Stimulated activated CD4-positive, alpha-beta T cell treated with anti-CD3 and anti-CD28 coated beads, Interleukin-4, amount 100 ng/mL, for 4 hours (primary cell): ENCODE results near the gene KBTBD12.

Source experiments
- DNase-seq, 2 experiments: peaks; one replicate each; pipeline ENCODE4 v3.0.0-alpha.2; 2020

Gene KBTBD12

GRCh38 chr3:127955728-127956127 is 40.7 kb downstream of the KBTBD12 start:
- DNase-seq: no peak

- DNase-seq: no peak
Observed at GRCh38 chr3:127959041-127959440, 44.0 kb downstream of the KBTBD12 start.

GRCh38 chr3:127959873-127960272 is 44.8 kb downstream of the KBTBD12 start:
- DNase-seq: no peak

- no peak for DNase-seq
Observed at GRCh38 chr3:127960421-127960965, 45.5 kb downstream of the KBTBD12 start.

GRCh38 chr3:127961124-127961523 is 46.1 kb downstream of the KBTBD12 start:
- DNase-seq: no peak

GRCh38 chr3:127961963-127962362 is 46.9 kb downstream of the KBTBD12 start:
- no peak for DNase-seq

GRCh38 chr3:127962937-127963336 is 47.9 kb downstream of the KBTBD12 start:
- no peak for DNase-seq

GRCh38 chr3:127964053-127964452 is 49.0 kb downstream of the KBTBD12 start:
- DNase-seq: no peak

- no peak for DNase-seq
Observed at GRCh38 chr3:127964816-127965215, 49.8 kb downstream of the KBTBD12 start.

- no peak for DNase-seq
Observed at GRCh38 chr3:127967316-127967715, 52.3 kb downstream of the KBTBD12 start.

GRCh38 chr3:127970966-127971592 is 56.0 kb downstream of the KBTBD12 start:
- DNase-seq: no peak

GRCh38 chr3:127974226-127974625 is 59.2 kb downstream of the KBTBD12 start:
- no peak for DNase-seq

- DNase-seq: no peak
Observed at GRCh38 chr3:127975153-127976029, 60.4 kb downstream of the KBTBD12 start.

- DNase-seq: no peak
Observed at GRCh38 chr3:127978636-127979035, 63.6 kb downstream of the KBTBD12 start.

GRCh38 chr3:127979473-127979872 is 64.4 kb downstream of the KBTBD12 start:
- DNase-seq: no peak

- no peak for DNase-seq
Observed at GRCh38 chr3:127981097-127981496, 66.1 kb downstream of the KBTBD12 start.

GRCh38 chr3:127982155-127982554 is 67.1 kb downstream of the KBTBD12 start:
- DNase-seq: no peak

GRCh38 chr3:127984241-127984975 is 69.4 kb downstream of the KBTBD12 start:
- no peak for DNase-seq

- no peak for DNase-seq
Observed at GRCh38 chr3:127985216-127985615, 70.2 kb downstream of the KBTBD12 start.

GRCh38 chr3:127985655-127986225 is 70.7 kb downstream of the KBTBD12 start:
- no peak for DNase-seq

- no peak for DNase-seq
Observed at GRCh38 chr3:127986803-127987202, 71.8 kb downstream of the KBTBD12 start.

GRCh38 chr3:127987309-127987995 is 72.4 kb downstream of the KBTBD12 start:
- no peak for DNase-seq
